ENCODE data around the gene SLX4.
A peak's percentile ranks its signal among the peaks of the same experiment; 100 is the strongest.

The SLX4 gene

GRCh38 chr16:3637371-3637923 is 26.0 kb upstream of the SLX4 start:
- peak; percentile 82 for ATAC-seq
- no peak for TF ChIP-seq RARB (CRISPR knock-in tag; IDR thresholded peaks at IDR 0.05)
- TF ChIP-seq TCF4 (CRISPR knock-in tag; IDR thresholded peaks at IDR 0.05; ENCODE audit: borderline replicate concordance): peak; percentile 23; the same call in 1 of the 2 replicates
- no peak for TF ChIP-seq PPARA (CRISPR knock-in tag; IDR thresholded peaks at IDR 0.05; ENCODE audit: borderline replicate concordance)

GRCh38 chr16:3625911-3626732 is 14.7 kb upstream of the SLX4 start:
- TF ChIP-seq GLIS3 (CRISPR knock-in tag; IDR thresholded peaks at IDR 0.05): no peak
- TF ChIP-seq PATZ1 (CRISPR knock-in tag; IDR thresholded peaks at IDR 0.05; ENCODE audit: borderline replicate concordance): no peak
- TF ChIP-seq OSR1 (CRISPR knock-in tag; IDR thresholded peaks at IDR 0.05): no peak
- TF ChIP-seq BACH2 (CRISPR knock-in tag; IDR thresholded peaks at IDR 0.05; ENCODE audit: borderline replicate concordance): no peak
- no peak for TF ChIP-seq ESRRG (CRISPR knock-in tag; IDR thresholded peaks at IDR 0.05)
- no peak for TF ChIP-seq ZNF565 (CRISPR knock-in tag; conservative IDR thresholded peaks at IDR 0.05; ENCODE audit: low read depth)
- TF ChIP-seq ISL1 (CRISPR knock-in tag; IDR thresholded peaks at IDR 0.05): no peak
- TF ChIP-seq TCF4 (CRISPR knock-in tag; IDR thresholded peaks at IDR 0.05; ENCODE audit: borderline replicate concordance): no peak
- TF ChIP-seq ZFP3 (CRISPR knock-in tag; IDR thresholded peaks at IDR 0.05): no peak
- TF ChIP-seq RARB (CRISPR knock-in tag; IDR thresholded peaks at IDR 0.05): no peak
- no peak for TF ChIP-seq SNAI2 (CRISPR knock-in tag; IDR thresholded peaks at IDR 0.05)
- no peak for TF ChIP-seq CREB5 (CRISPR knock-in tag; IDR thresholded peaks at IDR 0.05; ENCODE audit: low read depth)
- no peak for TF ChIP-seq TOX (CRISPR knock-in tag; IDR thresholded peaks at IDR 0.05; ENCODE audit: borderline replicate concordance)
- no peak for TF ChIP-seq CSDC2 (CRISPR knock-in tag; IDR thresholded peaks at IDR 0.05)
- TF ChIP-seq ZNF8 (CRISPR knock-in tag; IDR thresholded peaks at IDR 0.05): no peak
- no peak for TF ChIP-seq PPARA (CRISPR knock-in tag; IDR thresholded peaks at IDR 0.05; ENCODE audit: borderline replicate concordance)
- no peak for TF ChIP-seq ARNTL (CRISPR knock-in tag; IDR thresholded peaks at IDR 0.05; ENCODE audit: borderline replicate concordance, low read depth)
- TF ChIP-seq POU6F1 (CRISPR knock-in tag; IDR thresholded peaks at IDR 0.05; ENCODE audit: borderline replicate concordance, low read depth): no peak
- peak; percentile 51 for ATAC-seq

GRCh38 chr16:3625331-3625730 is 13.9 kb upstream of the SLX4 start:
- ATAC-seq: no peak
- no peak for TF ChIP-seq BACH2 (CRISPR knock-in tag; IDR thresholded peaks at IDR 0.05; ENCODE audit: borderline replicate concordance)

- TF ChIP-seq ZFP30 (CRISPR knock-in tag; IDR thresholded peaks at IDR 0.05) (no peak), ESRRG (CRISPR knock-in tag; IDR thresholded peaks at IDR 0.05) (no peak), ZNF8 (CRISPR knock-in tag; IDR thresholded peaks at IDR 0.05) (no peak), CSRNP3 (CRISPR knock-in tag; IDR thresholded peaks at IDR 0.05) (no peak), OSR1 (CRISPR knock-in tag; IDR thresholded peaks at IDR 0.05) (no peak)
- ATAC-seq: peak; percentile 28; the same call in 2 of the 3 replicates
Measured at GRCh38 chr16:3623642-3624041, 12.2 kb upstream of the SLX4 start.
